HepG2 (cell line): Measurements from ENCODE around the gene MLX. TPM values are rescaled to one million over a fixed set of nuclear protein-coding genes. Genes with fewer than 3 reads are reported as not detected.
A peak's percentile ranks its signal among the peaks of the same experiment; 100 is the strongest.

Source experiments
- ARNT2 ChIP-seq: sonication (generic); formaldehyde crosslinking; IDR thresholded peaks from 2 replicates; pipeline ENCODE4 v1.8.0; 2022; ENCODE audit warnings: mild to moderate bottlenecking, low read depth, missing genetic modification reagents, moderate library complexity
- CREM ChIP-seq, 2 experiments: sonication (generic) in 1 of 2; formaldehyde crosslinking in 1 of 2; IDR thresholded peaks; 2 replicates each; pipeline versions ENCODE4 v1.4.0 to v1.6.1; 2016 to 2020; ENCODE audit warnings: antibody characterized with exemption in 1 of 2, mild to moderate bottlenecking in 1 of 2, missing genetic modification reagents in 1 of 2
- EEA1 ChIP-seq: sonication (generic); formaldehyde crosslinking; IDR thresholded peaks from 2 replicates; pipeline ENCODE4 v1.5.1; 2020; ENCODE audit warnings: mild to moderate bottlenecking, missing genetic modification reagents, borderline replicate concordance
- IKZF5 ChIP-seq: IDR thresholded peaks from 2 replicates; pipeline ENCODE4 v1.6.1; 2018; ENCODE audit warnings: missing genetic modification reagents, mild to moderate bottlenecking, missing compliant biosample characterization
- LCORL ChIP-seq, 2 experiments: fragments of 450-650 bp in 1 of 2; sonication (generic) in 1 of 2; formaldehyde crosslinking in 1 of 2; IDR thresholded peaks; 2 replicates each; pipeline versions ENCODE4 v1.5.0 to v1.6.1; 2017 to 2020; ENCODE audit warnings: antibody characterized with exemption in 1 of 2, missing genetic modification reagents in 1 of 2
- MYC ChIP-seq: sonication (generic); formaldehyde crosslinking; IDR thresholded peaks from 2 replicates; pipeline ENCODE4 v1.9.0; 2021; ENCODE audit warnings: missing genetic modification reagents, borderline replicate concordance
- PRDM4 ChIP-seq: sonication (generic); formaldehyde crosslinking; IDR thresholded peaks from 2 replicates; pipeline ENCODE4 v1.9.0; 2021; ENCODE audit warnings: missing genetic modification reagents, borderline replicate concordance
- RAD21 ChIP-seq: fragments of 450-650 bp; formaldehyde crosslinking; IDR thresholded peaks from 2 replicates; pipeline ENCODE4 v1.5.0; 2020; ENCODE audit warnings: mild to moderate bottlenecking
- RARA ChIP-seq: IDR thresholded peaks from 2 replicates; pipeline ENCODE4 v1.6.1; 2016; ENCODE audit warnings: missing genetic modification reagents, missing compliant biosample characterization
- SAP130 ChIP-seq: IDR thresholded peaks from 2 replicates; pipeline ENCODE4 v1.6.1; 2016; ENCODE audit warnings: low read depth
- SOX5 ChIP-seq: IDR thresholded peaks from 2 replicates; pipeline ENCODE4 v1.6.1; 2016; ENCODE audit warnings: borderline replicate concordance
- STAG1 ChIP-seq: sonication (generic); formaldehyde crosslinking; IDR thresholded peaks from 2 replicates; pipeline ENCODE4 v1.4.0; 2020; ENCODE audit warnings: missing genetic modification reagents
- UBTF ChIP-seq: sonication (generic); formaldehyde crosslinking; IDR thresholded peaks from 2 replicates; pipeline ENCODE4 v1.4.0; 2020; ENCODE audit warnings: mild to moderate bottlenecking, missing genetic modification reagents
- ZFP36L2 ChIP-seq: sonication (generic); formaldehyde crosslinking; IDR thresholded peaks from 2 replicates; pipeline ENCODE4 v1.4.0; 2020; ENCODE audit warnings: missing genetic modification reagents
- ZNF484 ChIP-seq: sonication (generic); formaldehyde crosslinking; IDR thresholded peaks from 2 replicates; pipeline ENCODE4 v1.5.1; 2020; ENCODE audit warnings: mild to moderate bottlenecking, low read depth, missing genetic modification reagents, borderline replicate concordance
- ZNF792 ChIP-seq: IDR thresholded peaks from 2 replicates; pipeline ENCODE4 v1.6.1; 2016
- ZSCAN21 ChIP-seq: sonication (generic); formaldehyde crosslinking; IDR thresholded peaks from 2 replicates; pipeline ENCODE4 v1.8.0; 2022; ENCODE audit warnings: mild to moderate bottlenecking, missing genetic modification reagents, moderate library complexity, borderline replicate concordance
- polyA plus RNA-seq, 8 experiments: library from polyadenylated mRNA; depleted of rRNA in 3 of 8; stranded (reverse) in 7 of 8; unstranded in 1 of 8; fragments of >200 nt; fragmentation: Illumina TruSeq in 4 of 8; extraction: Trizol in 4 of 8; gene quantifications; 2 replicates each; pipeline versions ENCODE4 v1.2.1 to v1.2.3, GENCODE V29; 2011 to 2016; ENCODE audit warnings: low read depth in 4 of 8, missing spikeins in 1 of 8, mixed read lengths in 1 of 8; ENCODE audit not compliant: insufficient read depth in 1 of 8
- total RNA-seq, 5 experiments: library from RNA; depleted of rRNA; stranded (reverse); fragments of >200 nt; fragmentation: Illumina TruSeq; extraction: Trizol; gene quantifications; 2 replicates each; pipeline ENCODE4 v1.2.3, GENCODE V29; 2016; ENCODE audit warnings: low read depth in 1 of 5
- TF ChIP-seq, protein P1 (sequence below): IDR thresholded peaks from 2 replicates; pipeline ENCODE4 v1.6.1; 2016; ENCODE audit warnings: mild to moderate bottlenecking
- TF ChIP-seq, protein P2 (sequence below): sonication (generic); formaldehyde crosslinking; IDR thresholded peaks from 2 replicates; pipeline ENCODE4 v1.5.1; 2020; ENCODE audit warnings: mild to moderate bottlenecking, moderate library complexity, missing genetic modification reagents

The MLX gene
- total and polyA plus RNA-seq, 2 of the 13 experiments (the other 11 are each of a cell fraction or from before 2014, with no cell fraction given), result 38.9 to 74.4 TPM

DNA sequence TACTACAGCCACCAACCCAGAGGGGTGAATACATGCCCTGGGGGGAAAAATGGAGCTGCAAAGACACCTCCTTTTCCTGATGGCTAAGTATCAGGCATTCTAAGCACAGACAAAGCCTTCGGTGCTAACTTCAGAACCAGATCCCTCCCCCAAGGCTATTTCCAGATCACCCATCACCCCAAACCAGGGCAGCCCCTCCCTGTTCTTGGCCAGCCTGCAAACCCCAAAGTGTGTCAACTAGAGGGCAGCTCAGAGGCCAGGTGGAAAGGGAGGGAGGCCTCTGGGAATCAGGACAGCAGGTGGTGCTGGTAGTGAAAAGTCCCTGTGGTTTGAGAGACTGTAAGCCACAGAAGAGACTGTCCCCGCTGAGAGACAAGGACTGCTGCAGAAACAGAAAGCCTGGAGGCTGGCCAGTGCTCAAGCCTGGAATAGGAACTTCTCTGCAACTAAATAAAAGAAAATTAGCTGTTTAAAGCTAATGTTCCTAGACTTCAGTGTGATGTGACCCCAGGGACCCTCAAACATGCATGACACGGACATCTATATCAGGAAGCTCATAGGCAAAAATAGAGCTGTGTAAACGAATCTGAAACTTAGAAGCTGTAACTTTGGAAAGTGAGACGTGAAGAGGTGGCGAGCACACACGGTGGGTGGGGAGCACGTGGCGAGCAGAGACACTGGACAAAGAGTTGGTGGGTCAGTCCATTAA is 51.7 kb downstream of the MLX start (continued):
- TF ChIP-seq ARNT2 (0 out of 2 replicates have a peak, but pooled peaks have one; percentile 49), ZFP36L2 (CRISPR knock-in tag) (no peak), ZSCAN21 (no peak; the same call in 1 of the 2 replicates), SAP130 (CRISPR knock-in tag) (peak; percentile 88), EEA1 (CRISPR knock-in tag) (0 out of 2 replicates have a peak, but pooled peaks have one; percentile 6), MYC (CRISPR knock-in tag) (peak; percentile 61; the same call in 1 of the 2 replicates), ZNF792 (CRISPR knock-in tag) (peak; percentile 82; the same call in 1 of the 2 replicates), RAD21 (CRISPR knock-in tag) (peak; percentile 81), RARA (peak; percentile 57), CREM (IDR thresholded peaks at IDR 0.05) (no peak), CREM (CRISPR knock-in tag; IDR thresholded peaks at IDR 0.05) (no peak), STAG1 (CRISPR knock-in tag) (peak; percentile 79), PRDM4 (0 out of 2 replicates have a peak, but pooled peaks have one; percentile 29), UBTF (CRISPR knock-in tag) (peak; percentile 49; the same call in 1 of the 2 replicates), SOX5 (CRISPR knock-in tag) (0 out of 2 replicates have a peak, but pooled peaks have one; percentile 30), ZNF484 (no peak), LCORL (IDR thresholded peaks at IDR 0.05) (no peak), LCORL (CRISPR knock-in tag; IDR thresholded peaks at IDR 0.05) (peak; percentile 89), IKZF5 (CRISPR knock-in tag) (peak; percentile 55; the same call in 1 of the 2 replicates)
- TF ChIP-seq, protein P1, sequence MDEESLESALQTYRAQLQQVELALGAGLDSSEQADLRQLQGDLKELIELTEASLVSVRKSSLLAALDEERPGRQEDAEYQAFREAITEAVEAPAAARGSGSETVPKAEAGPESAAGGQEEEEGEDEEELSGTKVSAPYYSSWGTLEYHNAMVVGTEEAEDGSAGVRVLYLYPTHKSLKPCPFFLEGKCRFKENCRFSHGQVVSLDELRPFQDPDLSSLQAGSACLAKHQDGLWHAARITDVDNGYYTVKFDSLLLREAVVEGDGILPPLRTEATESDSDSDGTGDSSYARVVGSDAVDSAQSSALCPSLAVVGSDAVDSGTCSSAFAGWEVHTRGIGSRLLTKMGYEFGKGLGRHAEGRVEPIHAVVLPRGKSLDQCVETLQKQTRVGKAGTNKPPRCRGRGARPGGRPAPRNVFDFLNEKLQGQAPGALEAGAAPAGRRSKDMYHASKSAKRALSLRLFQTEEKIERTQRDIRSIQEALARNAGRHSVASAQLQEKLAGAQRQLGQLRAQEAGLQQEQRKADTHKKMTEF (CRISPR knock-in tag), result 0 out of 2 replicates have a peak, but pooled peaks have one; percentile 27
- TF ChIP-seq, protein P2, sequence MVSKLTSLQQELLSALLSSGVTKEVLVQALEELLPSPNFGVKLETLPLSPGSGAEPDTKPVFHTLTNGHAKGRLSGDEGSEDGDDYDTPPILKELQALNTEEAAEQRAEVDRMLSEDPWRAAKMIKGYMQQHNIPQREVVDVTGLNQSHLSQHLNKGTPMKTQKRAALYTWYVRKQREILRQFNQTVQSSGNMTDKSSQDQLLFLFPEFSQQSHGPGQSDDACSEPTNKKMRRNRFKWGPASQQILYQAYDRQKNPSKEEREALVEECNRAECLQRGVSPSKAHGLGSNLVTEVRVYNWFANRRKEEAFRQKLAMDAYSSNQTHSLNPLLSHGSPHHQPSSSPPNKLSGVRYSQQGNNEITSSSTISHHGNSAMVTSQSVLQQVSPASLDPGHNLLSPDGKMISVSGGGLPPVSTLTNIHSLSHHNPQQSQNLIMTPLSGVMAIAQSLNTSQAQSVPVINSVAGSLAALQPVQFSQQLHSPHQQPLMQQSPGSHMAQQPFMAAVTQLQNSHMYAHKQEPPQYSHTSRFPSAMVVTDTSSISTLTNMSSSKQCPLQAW (CRISPR knock-in tag), result peak; percentile 69; the same call in 1 of the 2 replicates
